Head of caudate nucleus (tissue), 42 donors: Measurements from ENCODE around the gene ALDH9A1.

Source experiments
- DNase-seq, 42 donors: peaks; one replicate each; pipeline versions ENCODE4 v3.0.0 to v3.0.0-alpha.2; 2020 to 2021; ENCODE audit warnings: mixed read lengths in 7 of 42
- intact Hi-C: fragments of 100-400 bp; cut with DNase I; formaldehyde crosslinking; loops from one replicate; pipeline ENCODE4 v1.15.0; 2022

The ALDH9A1 gene

GRCh38 chr1:165632152-165632469, 66.3 kb downstream of the ALDH9A1 start:
- peak in 4 of 42 donors; percentile 14 to 19 (median 16) for DNase-seq
- intact Hi-C loops: loop anchor here (5.0 kb wide), 1 partner anchor 65 kb away; the partner anchor contains the start of gene ALDH9A1

GRCh38 chr1:165631342-165632151, 66.8 kb downstream of the ALDH9A1 start:
- intact Hi-C loops: loop anchor here (5.0 kb wide), 1 partner anchor 66 kb away; the partner anchor contains the start of gene ALDH9A1
- peak in 40 of 42 donors; percentile 12 to 77 (median 46) for DNase-seq

- DNase-seq: peak; percentile 86 to 97 (median 93)
- intact Hi-C loops: loop anchor here (5.0 kb wide), 1 partner anchor 67 kb away; the partner anchor contains the start of gene ALDH9A1
These were observed 67.6 kb downstream of the ALDH9A1 start, which contains the start of gene MGST3 for GRCh38 chr1:165630629-165631341. MGST3 (plus strand) TSS chr1:165631234; CDS start chr1:165649848, 18,614 bp downstream.

GRCh38 chr1:165629848-165630628, 68.3 kb downstream of the ALDH9A1 start:
- intact Hi-C loops: loop anchor here (5.0 kb wide), 1 partner anchor 67 kb away; the partner anchor contains the start of gene ALDH9A1
- peak in 4 of 42 donors; percentile 7 to 33 (median 16) for DNase-seq

- intact Hi-C loops: no loop called here
- DNase-seq: no peak
These were observed 69.2 kb downstream of the ALDH9A1 start for GRCh38 chr1:165629151-165629550.

GRCh38 chr1:165628147-165628822, 70.1 kb downstream of the ALDH9A1 start:
- intact Hi-C loops: no loop called here
- no peak for DNase-seq

GRCh38 chr1:165624441-165624840, 73.9 kb downstream of the ALDH9A1 start:
- intact Hi-C loops: no loop called here

GRCh38 chr1:165623624-165624023, 74.7 kb downstream of the ALDH9A1 start:
- intact Hi-C loops: no loop called here
- DNase-seq: no peak

More at GRCh38 chr1:165624441-165624840, 73.9 kb downstream of the ALDH9A1 start:
- DNase-seq: no peak

- no peak for DNase-seq
- intact Hi-C loops: no loop called here
These were observed 78.7 kb downstream of the ALDH9A1 start for GRCh38 chr1:165619647-165620151.

GRCh38 chr1:165616987-165617546, 81.3 kb downstream of the ALDH9A1 start:
- intact Hi-C loops: no loop called here
- no peak for DNase-seq

GRCh38 chr1:165616054-165616612, 82.2 kb downstream of the ALDH9A1 start:
- intact Hi-C loops: no loop called here
- DNase-seq: no peak
